GM19099 (cell line): ENCODE results near the gene MTG1.

Experiments
- POLR2A ChIP-seq: IDR thresholded peaks from 3 replicates; pipeline ENCODE4 v1.6.1; 2011; ENCODE audit warnings: low read depth; ENCODE audit not compliant: insufficient read length; ENCODE audit errors: extremely low read depth

Gene MTG1

GRCh38 chr10:133384071-133384470, 9.9 kb upstream of the MTG1 start:
- no peak for TF ChIP-seq POLR2A

- TF ChIP-seq POLR2A = no peak
Measured at GRCh38 chr10:133385214-133385613, 8.7 kb upstream of the MTG1 start.

- no peak for TF ChIP-seq POLR2A
Measured at GRCh38 chr10:133388236-133388972, 5.6 kb upstream of the MTG1 start.

GRCh38 chr10:133388973-133389818, 4.8 kb upstream of the MTG1 start:
- peak; percentile 59 for TF ChIP-seq POLR2A

GRCh38 chr10:133390597-133391248, 3.2 kb upstream of the MTG1 start:
- peak; percentile 0 for TF ChIP-seq POLR2A

GRCh38 chr10:133391249-133391635, 2.7 kb upstream of the MTG1 start:
- no peak for TF ChIP-seq POLR2A

GRCh38 chr10:133391761-133392518, 2.0 kb upstream of the MTG1 start:
- TF ChIP-seq POLR2A = no peak

- no peak for TF ChIP-seq POLR2A
Measured at GRCh38 chr10:133393401-133394063, 425 bp upstream of the MTG1 start.

- TF ChIP-seq POLR2A = no peak
Measured at GRCh38 chr10:133394801-133395221, 854 bp downstream of the MTG1 start.

GRCh38 chr10:133396035-133396624, 2.2 kb downstream of the MTG1 start:
- TF ChIP-seq POLR2A = no peak

GRCh38 chr10:133397938-133398337, 4.0 kb downstream of the MTG1 start:
- TF ChIP-seq POLR2A = no peak

- no peak for TF ChIP-seq POLR2A
Measured at GRCh38 chr10:133399123-133399601, 5.2 kb downstream of the MTG1 start.

GRCh38 chr10:133400624-133401424, 6.9 kb downstream of the MTG1 start:
- no peak for TF ChIP-seq POLR2A
